GM06990 (cell line): Measurements from ENCODE around the gene DGKH.

ENCODE experiments used
- DNase-seq: peaks from one replicate; pipeline ENCODE4 v3.0.0-alpha.2; 2011; ENCODE audit not compliant: insufficient read length; ENCODE audit errors: extremely low read depth
- H3K27me3 ChIP-seq: replicated peaks from 2 replicates; pipeline ENCODE4 v1.6.0; 2011; ENCODE audit warnings: low read length; ENCODE audit not compliant: control insufficient read depth, insufficient read depth
- H3K36me3 ChIP-seq: 2 replicates; pipeline ENCODE4 v1.5.1; 2011; ENCODE audit warnings: low read length; ENCODE audit not compliant: control insufficient read depth, insufficient read depth
- H3K4me3 ChIP-seq: replicated peaks from 2 replicates; pipeline ENCODE4 v1.5.1; 2011; ENCODE audit warnings: low read depth, mild to moderate bottlenecking, control low read depth, low read length
- TF ChIP-seq, protein P1 (sequence below): IDR thresholded peaks from 2 replicates; pipeline ENCODE4 v1.5.1; 2011; ENCODE audit warnings: low read length, control low read depth, mild to moderate bottlenecking, inconsistent platforms; ENCODE audit not compliant: insufficient read depth, poor library complexity, severe bottlenecking

The DGKH gene

DNA sequence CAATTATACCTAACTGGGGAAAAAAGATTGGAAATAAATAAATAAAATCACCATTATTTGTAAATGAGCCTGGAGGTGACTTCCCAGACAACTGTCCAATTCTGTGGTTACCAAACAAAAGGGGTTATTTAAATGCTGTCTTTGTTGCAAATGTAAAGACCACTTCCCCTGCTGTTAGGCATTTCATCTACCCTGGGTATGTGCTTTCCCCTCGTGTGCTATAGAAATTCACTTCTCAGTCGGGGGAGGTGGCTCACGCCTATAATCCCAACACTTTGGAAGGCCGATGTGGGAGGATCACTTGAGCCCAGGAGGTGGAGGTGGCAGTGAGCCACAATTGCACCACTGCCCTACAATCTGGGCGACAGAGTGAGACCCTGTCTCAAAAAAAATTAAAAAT, 121.6 kb downstream of the DGKH start:
- no peak for DNase-seq
- no peak overlapping the region for H3K4me3 ChIP-seq
- H3K36me3 ChIP-seq: peaks cover 2% of the 10 kb centered on the region; the same call in 1 of the 2 replicates
- TF ChIP-seq, protein P1, sequence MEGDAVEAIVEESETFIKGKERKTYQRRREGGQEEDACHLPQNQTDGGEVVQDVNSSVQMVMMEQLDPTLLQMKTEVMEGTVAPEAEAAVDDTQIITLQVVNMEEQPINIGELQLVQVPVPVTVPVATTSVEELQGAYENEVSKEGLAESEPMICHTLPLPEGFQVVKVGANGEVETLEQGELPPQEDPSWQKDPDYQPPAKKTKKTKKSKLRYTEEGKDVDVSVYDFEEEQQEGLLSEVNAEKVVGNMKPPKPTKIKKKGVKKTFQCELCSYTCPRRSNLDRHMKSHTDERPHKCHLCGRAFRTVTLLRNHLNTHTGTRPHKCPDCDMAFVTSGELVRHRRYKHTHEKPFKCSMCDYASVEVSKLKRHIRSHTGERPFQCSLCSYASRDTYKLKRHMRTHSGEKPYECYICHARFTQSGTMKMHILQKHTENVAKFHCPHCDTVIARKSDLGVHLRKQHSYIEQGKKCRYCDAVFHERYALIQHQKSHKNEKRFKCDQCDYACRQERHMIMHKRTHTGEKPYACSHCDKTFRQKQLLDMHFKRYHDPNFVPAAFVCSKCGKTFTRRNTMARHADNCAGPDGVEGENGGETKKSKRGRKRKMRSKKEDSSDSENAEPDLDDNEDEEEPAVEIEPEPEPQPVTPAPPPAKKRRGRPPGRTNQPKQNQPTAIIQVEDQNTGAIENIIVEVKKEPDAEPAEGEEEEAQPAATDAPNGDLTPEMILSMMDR: no peak
- no peaks in the 10 kb centered on the region for H3K27me3 ChIP-seq

DNA sequence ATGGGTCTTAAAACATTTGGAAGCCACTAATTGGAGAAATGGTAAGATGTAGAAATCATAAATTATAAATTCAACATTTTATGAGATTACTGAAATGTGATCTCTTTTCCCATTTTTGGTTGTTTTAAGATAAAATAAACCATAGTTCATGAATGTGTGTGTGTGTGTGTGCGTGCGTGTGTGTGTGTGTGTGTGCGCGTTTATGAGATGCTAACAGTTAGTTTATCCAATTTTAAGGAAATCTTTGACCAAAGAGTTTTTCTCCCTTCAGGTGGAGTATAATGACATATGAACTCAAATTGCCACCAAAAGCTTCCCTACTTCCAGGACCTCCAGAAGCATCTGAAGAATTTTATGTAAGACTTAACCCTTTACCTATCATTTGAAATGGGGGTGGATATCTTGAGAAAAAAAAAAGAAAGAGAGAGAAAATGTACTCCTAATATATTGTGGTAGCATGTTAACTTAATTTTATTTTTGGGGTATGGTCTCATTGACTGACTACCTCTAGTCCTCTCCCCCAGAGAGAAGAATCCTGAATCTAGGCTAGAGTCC, 125.4 kb downstream of the DGKH start:
- H3K36me3 ChIP-seq: peaks cover 2% of the 10 kb centered on the region; the same call in 1 of the 2 replicates
- no peaks in the 10 kb centered on the region for H3K27me3 ChIP-seq
- H3K4me3 ChIP-seq: no peak overlapping the region
- DNase-seq: no peak
- TF ChIP-seq, protein P1: no peak

DNA sequence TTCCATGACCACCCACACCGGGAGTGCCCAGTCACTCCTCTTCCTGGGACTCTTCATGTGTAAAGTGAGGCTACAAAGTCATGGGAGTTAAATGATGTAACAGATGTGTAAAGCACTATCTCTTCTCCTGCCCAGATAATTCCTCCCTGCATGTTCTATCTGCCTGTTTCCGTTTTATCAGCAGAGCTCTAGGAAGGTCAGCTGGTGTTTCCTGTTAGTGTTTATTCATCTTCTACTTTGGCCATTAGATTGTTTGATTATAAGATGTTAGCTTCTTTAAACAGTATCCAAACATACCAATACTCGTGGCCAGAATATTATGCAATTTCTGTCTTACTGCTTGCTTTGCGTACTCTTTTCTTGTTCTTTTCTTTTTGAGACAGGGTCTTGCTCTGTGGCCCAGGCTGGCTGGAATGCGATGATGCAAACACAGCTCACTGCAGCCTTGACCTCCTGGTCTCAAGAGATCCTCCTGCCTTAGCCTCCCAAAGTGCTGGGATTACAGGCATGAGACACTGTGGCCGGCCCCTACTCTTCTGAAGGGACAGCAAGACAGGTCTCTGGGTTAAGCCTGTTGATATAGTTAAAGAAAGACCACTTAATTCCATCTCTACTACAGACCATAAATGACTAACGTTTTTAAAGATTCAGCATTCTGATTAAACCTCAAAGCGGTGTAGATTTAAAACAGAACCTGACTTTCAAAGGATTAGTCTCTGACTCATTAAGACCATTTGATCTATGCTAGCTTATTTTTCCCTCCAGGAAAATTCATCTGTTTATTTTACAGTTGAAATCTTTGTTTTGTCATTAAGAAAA, 126.1 kb downstream of the DGKH start:
- H3K27me3 ChIP-seq: no peaks in the 10 kb centered on the region
- H3K36me3 ChIP-seq: peaks cover 2% of the 10 kb centered on the region; the same call in 1 of the 2 replicates
- no peak for DNase-seq
- no peak overlapping the region for H3K4me3 ChIP-seq
- TF ChIP-seq, protein P1: no peak

DNA sequence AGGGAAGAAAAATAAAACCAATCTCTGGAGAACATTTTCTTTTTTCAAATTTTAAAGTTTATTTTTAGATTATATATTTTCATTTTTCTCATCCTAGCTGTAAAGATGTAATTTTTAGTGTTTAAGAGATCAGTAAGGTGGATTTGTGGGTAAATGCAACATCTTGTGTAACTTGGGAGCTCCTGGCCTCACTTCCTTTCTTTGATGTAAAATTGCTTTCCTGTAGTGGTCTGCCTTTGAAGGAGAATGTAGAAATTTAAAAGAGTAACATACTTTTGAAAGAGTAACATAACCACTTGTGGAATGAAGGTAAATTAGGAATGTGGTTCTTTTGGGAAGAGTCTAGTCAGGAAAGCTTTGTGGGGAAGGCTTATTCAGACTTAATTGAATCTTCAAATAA, 127.8 kb downstream of the DGKH start:
- TF ChIP-seq, protein P1: no peak
- peaks cover 3% of the 10 kb centered on the region for H3K36me3 ChIP-seq
- no peaks in the 10 kb centered on the region for H3K27me3 ChIP-seq
- no peak overlapping the region for H3K4me3 ChIP-seq
- DNase-seq: no peak

DNA sequence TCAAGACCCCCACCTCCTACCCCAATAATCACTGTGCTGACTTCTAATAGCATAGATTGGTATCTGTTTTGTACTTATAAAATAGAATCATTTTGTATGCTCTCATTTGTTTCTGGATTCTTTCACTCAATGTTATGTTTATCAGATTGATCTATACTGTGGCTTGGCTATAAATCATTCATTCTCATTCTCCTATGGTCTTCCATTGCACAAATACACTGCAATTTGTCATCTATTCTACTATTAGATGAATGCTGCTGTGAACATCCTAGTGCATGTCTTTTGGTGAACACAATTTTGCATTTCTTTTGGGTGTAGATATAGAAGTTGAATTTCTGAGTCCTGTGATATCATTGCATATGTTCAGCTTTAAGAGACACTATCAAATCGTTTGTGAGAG, 128.7 kb downstream of the DGKH start:
- peaks cover 4% of the 10 kb centered on the region for H3K36me3 ChIP-seq
- H3K4me3 ChIP-seq: no peak overlapping the region
- no peaks in the 10 kb centered on the region for H3K27me3 ChIP-seq
- TF ChIP-seq, protein P1: no peak
- DNase-seq: no peak
